ENCODE data around the gene SMPD1. TPM values are rescaled to one million over a fixed set of nuclear protein-coding genes. Genes with fewer than 3 reads are reported as not detected.

SMPD1 gene
- total RNA-seq, 1 experiment from 2014 or later, result 2.8 TPM

DNA sequence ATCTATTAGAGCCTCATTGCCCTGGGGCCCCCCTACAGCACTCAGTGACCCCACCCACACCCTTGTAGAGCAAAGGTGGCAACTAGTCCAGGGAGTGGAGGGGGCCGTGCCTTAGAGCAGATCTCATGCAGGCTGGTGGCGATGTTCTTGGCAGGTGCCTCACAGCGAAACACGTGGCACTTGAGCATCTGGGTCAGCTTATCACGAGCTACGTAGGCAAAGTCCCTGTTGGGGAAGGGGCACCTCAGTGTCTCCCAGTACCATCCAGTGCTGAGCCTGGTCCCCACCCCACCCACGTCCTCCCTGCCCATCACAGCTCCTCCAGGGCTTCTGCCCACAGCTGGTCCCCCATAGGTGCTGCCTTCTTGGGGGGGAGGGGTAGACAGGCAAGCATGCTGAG lies 11.2 kb downstream of the SMPD1 start:
- intact Hi-C loops (cut with micrococcal nuclease), result no loop called here
- ChIA-PET RAD21 (ENCODE audit: low non-redundant PET in 1 of 2, low total read pairs in 2 of 2, uncharacterized antibody in 2 of 2, unreplicated experiment in 2 of 2) (no interaction called here), POLR2A (no interaction called here), CTCF (interaction anchor here (1.2 kb wide), 1 partner anchor 42 kb away, joined by 3 read pairs; no protein-coding TSS in a partner anchor)
- no peak overlapping the region for H3K9ac ChIP-seq (ENCODE audit: low read length)
- H3K36me3 ChIP-seq (ENCODE audit: control insufficient read depth in 1 of 2, insufficient read depth in 2 of 2, low read length in 2 of 2), result no peaks in the 10 kb centered on the region
- no peaks in the 10 kb centered on the region for H3K9me3 ChIP-seq (ENCODE audit: control insufficient read depth in 1 of 2, insufficient read depth in 1 of 2, low read depth in 1 of 2, low read length in 2 of 2)
- H3K27me3 ChIP-seq (ENCODE audit: insufficient read depth, low read length), result no peaks in the 10 kb centered on the region
- H3K4me1 ChIP-seq (ENCODE audit: control insufficient read depth in 1 of 2, insufficient read depth in 2 of 2, low read length in 2 of 2), result peaks cover 4 to 12% of the 10 kb centered on the region in 2 experiments; a peak in 3 of 4 replicates
- no peak for DNase-seq (ENCODE audit: low read depth, low spot score)
- no peak overlapping the region for H3K4me3 ChIP-seq (replicated peaks in 1 of 2; ENCODE audit: low read depth in 1 of 2, low read length in 2 of 2)
- H3K27ac ChIP-seq (ENCODE audit: low read depth, low read length), result no peak overlapping the region
- H4K20me1 ChIP-seq (ENCODE audit: insufficient read depth), result no peaks in the 10 kb centered on the region
- H3K4me2 ChIP-seq (ENCODE audit: low read length), result no peak overlapping the region
- TF ChIP-seq SIN3A (IDR thresholded peaks at IDR 0.05; ENCODE audit: low read depth) (no peak), ELF1 (IDR thresholded peaks at IDR 0.05; ENCODE audit: borderline replicate concordance, low read depth) (no peak), POLR2A (IDR thresholded peaks at IDR 0.05; ENCODE audit: borderline replicate concordance, extremely low read depth, insufficient read depth, insufficient read length) (no peak), EZH2phosphoT487 (IDR thresholded peaks at IDR 0.05; ENCODE audit: borderline replicate concordance) (no peak), TCF7L2 (IDR thresholded peaks at IDR 0.05; ENCODE audit: borderline replicate concordance, extremely low read depth, insufficient read depth, insufficient read length) (no peak), RAD21 (IDR thresholded peaks at IDR 0.05; ENCODE audit: low read depth) (no peak), YY1 (IDR thresholded peaks at IDR 0.05; ENCODE audit: extremely low read depth, insufficient replicate concordance, low read depth, low read length) (no peak), SP1 (IDR thresholded peaks at IDR 0.05; ENCODE audit: low read depth) (no peak)
- TF ChIP-seq, protein P1, sequence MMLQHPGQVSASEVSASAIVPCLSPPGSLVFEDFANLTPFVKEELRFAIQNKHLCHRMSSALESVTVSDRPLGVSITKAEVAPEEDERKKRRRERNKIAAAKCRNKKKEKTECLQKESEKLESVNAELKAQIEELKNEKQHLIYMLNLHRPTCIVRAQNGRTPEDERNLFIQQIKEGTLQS (IDR thresholded peaks at IDR 0.05), result no peak
- TF ChIP-seq, protein P2, sequence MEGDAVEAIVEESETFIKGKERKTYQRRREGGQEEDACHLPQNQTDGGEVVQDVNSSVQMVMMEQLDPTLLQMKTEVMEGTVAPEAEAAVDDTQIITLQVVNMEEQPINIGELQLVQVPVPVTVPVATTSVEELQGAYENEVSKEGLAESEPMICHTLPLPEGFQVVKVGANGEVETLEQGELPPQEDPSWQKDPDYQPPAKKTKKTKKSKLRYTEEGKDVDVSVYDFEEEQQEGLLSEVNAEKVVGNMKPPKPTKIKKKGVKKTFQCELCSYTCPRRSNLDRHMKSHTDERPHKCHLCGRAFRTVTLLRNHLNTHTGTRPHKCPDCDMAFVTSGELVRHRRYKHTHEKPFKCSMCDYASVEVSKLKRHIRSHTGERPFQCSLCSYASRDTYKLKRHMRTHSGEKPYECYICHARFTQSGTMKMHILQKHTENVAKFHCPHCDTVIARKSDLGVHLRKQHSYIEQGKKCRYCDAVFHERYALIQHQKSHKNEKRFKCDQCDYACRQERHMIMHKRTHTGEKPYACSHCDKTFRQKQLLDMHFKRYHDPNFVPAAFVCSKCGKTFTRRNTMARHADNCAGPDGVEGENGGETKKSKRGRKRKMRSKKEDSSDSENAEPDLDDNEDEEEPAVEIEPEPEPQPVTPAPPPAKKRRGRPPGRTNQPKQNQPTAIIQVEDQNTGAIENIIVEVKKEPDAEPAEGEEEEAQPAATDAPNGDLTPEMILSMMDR (IDR thresholded peaks at IDR 0.05 in 2 of 3, conservative IDR thresholded peaks at IDR 0.05 in 1 of 3; ENCODE audit: borderline replicate concordance in 1 of 3, insufficient read depth in 1 of 3, low read depth in 2 of 3, low read length in 2 of 3), result no peak
- ATAC-seq, result no peak
- H3K79me2 ChIP-seq (ENCODE audit: insufficient read depth, low read length), result no peaks in the 10 kb centered on the region
- BruUV-seq (replicated peaks), result no TSS peak
- H3K9me2 ChIP-seq (ENCODE audit: insufficient read depth), result no peaks in the 10 kb centered on the region
- no peak overlapping the region for H2AFZ ChIP-seq (ENCODE audit: low read depth, low read length, poor library complexity, severe bottlenecking)

Measured in HCT116 (cell line).